B cell (primary cell): ENCODE measurements around the gene ADAMTSL2. TPM values are rescaled to one million over a fixed set of nuclear protein-coding genes. Genes with fewer than 3 reads are reported as not detected.

ENCODE experiments used
- ATAC-seq: fragments of 200-7000 bp; cut with Tn5 transposase; one replicate; pipeline ENCODE4 v1.10.0; 2021; ENCODE audit warnings: low read depth, mild to moderate bottlenecking, moderate number of reproducible peaks, moderate library complexity
- CTCF ChIA-PET: fragments of 350-600 bp; sonication (Branson Sonifier 250); formaldehyde crosslinking; loops from one replicate; lab custom pipeline; 2021; ENCODE audit warnings: antibody characterized with exemption, inconsistent platforms; lab: Charles Lee
- POLR2A ChIA-PET: fragments of 350-600 bp; sonication (Branson Sonifier 250); formaldehyde crosslinking; loops from one replicate; lab custom pipeline; 2021; ENCODE audit warnings: antibody characterized with exemption; lab: Charles Lee
- DNase-seq: peaks from one replicate; pipeline ENCODE4 v3.0.0; 2013
- H2AFZ ChIP-seq: 2 replicates; pipeline ENCODE4 v1.6.1; 2012; ENCODE audit warnings: mild to moderate bottlenecking, low read depth, low read length; ENCODE audit not compliant: insufficient read depth, poor library complexity, severe bottlenecking
- H3K27ac ChIP-seq, 2 donors: 1 replicate in 1 of 2; 2 replicates in 1 of 2; pipeline ENCODE4 v1.5.1; 2012 to 2013; ENCODE audit warnings: low read length in 2 of 2, mild to moderate bottlenecking in 2 of 2, moderate library complexity in 1 of 2
- H3K27me3 ChIP-seq, 4 experiments: fragments of 200-600 bp in 1 of 4; sonication (generic) in 1 of 4; replicated peaks in 1 of 4; 1 replicate in 2 of 4; 2 replicates in 2 of 4; pipeline versions ENCODE4 v1.6.1 to v1.7.0; 2013 to 2016; ENCODE audit warnings: low read length in 3 of 4, mild to moderate bottlenecking in 2 of 4, mixed read lengths in 1 of 4, moderate library complexity in 1 of 4; ENCODE audit not compliant: insufficient read depth in 4 of 4, control insufficient read depth in 3 of 4; ENCODE audit errors: control extremely low read depth in 1 of 4
- H3K36me3 ChIP-seq, 2 experiments: replicated peaks in 1 of 2; 1 replicate in 1 of 2; 2 replicates in 1 of 2; pipeline versions ENCODE4 v1.6.1 to v1.7.1; 2013; ENCODE audit warnings: low read length in 1 of 2; ENCODE audit not compliant: insufficient read depth in 2 of 2, control insufficient read depth in 1 of 2; ENCODE audit errors: control extremely low read depth in 1 of 2, extremely low read depth in 1 of 2
- H3K4me1 ChIP-seq, 2 donors: fragments of 200-600 bp in 1 of 2; sonication (generic) in 1 of 2; 1 replicate in 1 of 2; 2 replicates in 1 of 2; pipeline versions ENCODE4 v1.5.1 to v1.6.1; 2013 to 2017; ENCODE audit warnings: low read length in 2 of 2; ENCODE audit not compliant: control insufficient read depth in 2 of 2, insufficient read depth in 2 of 2
- H3K4me2 ChIP-seq: replicated peaks from 2 replicates; pipeline ENCODE3; 2012; ENCODE audit warnings: mild to moderate bottlenecking, low read depth, low read length; ENCODE audit not compliant: poor library complexity, severe bottlenecking
- H3K4me3 ChIP-seq, 5 experiments: fragments of 200-600 bp in 1 of 5; sonication (generic) in 1 of 5; 1 replicate in 3 of 5; 2 replicates in 2 of 5; pipeline versions ENCODE4 v1.5.1 to v1.7.0; 2011 to 2016; ENCODE audit warnings: low read length in 4 of 5, mild to moderate bottlenecking in 4 of 5, low read depth in 2 of 5, control low read depth in 1 of 5, moderate library complexity in 1 of 5; ENCODE audit not compliant: insufficient read depth in 1 of 5; ENCODE audit errors: control extremely low read depth in 1 of 5, extremely low read depth in 1 of 5
- H3K79me2 ChIP-seq: fragments of 200-600 bp; sonication (generic); one replicate; pipeline ENCODE4 v1.6.0; 2016; ENCODE audit warnings: low read length; ENCODE audit not compliant: control insufficient read depth, insufficient read depth
- H3K9ac ChIP-seq: fragments of 200-600 bp; sonication (generic); 2 replicates; pipeline ENCODE4 v1.6.1; 2017; ENCODE audit warnings: mild to moderate bottlenecking, low read length, moderate library complexity
- H3K9me3 ChIP-seq, 3 donors: one replicate each; pipeline versions ENCODE4 v1.6.1 to v1.7.1; 2013; ENCODE audit warnings: low read length in 2 of 3; ENCODE audit not compliant: control insufficient read depth in 2 of 3, insufficient read depth in 1 of 3; ENCODE audit errors: control extremely low read depth in 1 of 3
- H4K20me1 ChIP-seq: 2 replicates; pipeline ENCODE4 v1.6.0; 2012; ENCODE audit warnings: mild to moderate bottlenecking, low read length; ENCODE audit not compliant: insufficient read depth, control insufficient read depth, poor library complexity, severe bottlenecking
- H3K27ac Mint-ChIP-seq: one replicate; pipeline ENCODE4 v1.8.0; 2021; ENCODE audit warnings: mixed read lengths
- H3K27me3 Mint-ChIP-seq: one replicate; pipeline ENCODE4 v1.8.0; 2021; ENCODE audit warnings: mixed read lengths
- H3K4me1 Mint-ChIP-seq: one replicate; pipeline ENCODE4 v1.8.0; 2021; ENCODE audit warnings: mixed read lengths
- H3K4me3 Mint-ChIP-seq: one replicate; pipeline ENCODE4 v1.8.0; 2021; ENCODE audit warnings: mixed read lengths
- H3K9me3 Mint-ChIP-seq: one replicate; pipeline ENCODE4 v1.8.0; 2022; ENCODE audit warnings: mixed read lengths; ENCODE audit not compliant: insufficient read depth
- CTCF ChIP-seq: fragments of 200-600 bp; IDR thresholded peaks from one replicate; pipeline ENCODE4 v1.8.0; 2022; ENCODE audit warnings: antibody characterized with exemption, mild to moderate bottlenecking
- EZH2 ChIP-seq: IDR thresholded peaks from 2 replicates; pipeline ENCODE4 v1.6.1; 2012; ENCODE audit warnings: borderline replicate concordance, low read depth, mild to moderate bottlenecking, moderate library complexity, low read length; ENCODE audit not compliant: insufficient read depth, poor library complexity, severe bottlenecking
- WGBS: methylation state at CpG from one replicate; pipeline ENCODE4 v1.1.5; 2013; ENCODE audit warnings: missing lambda C conversion rate; ENCODE audit not compliant: insufficient coverage; 5-methylcytosine and 5-hydroxymethylcytosine counted together
- intact Hi-C: fragments of 100-400 bp; cut with micrococcal nuclease; formaldehyde crosslinking; loops from one replicate; pipeline ENCODE4 v1.10.0; 2022
- polyA plus RNA-seq: library from polyadenylated mRNA; depleted of rRNA; stranded (reverse); fragments of >200 nt; gene quantifications from 2 replicates; pipeline ENCODE4 v1.2.3, GENCODE V29; 2012
- total RNA-seq, 2 donors: library from RNA; stranded (reverse); fragments of 120-200 nt in 1 of 2; gene quantifications; 1 replicate in 1 of 2; 2 replicates in 1 of 2; pipeline versions ENCODE4 v1.2.3 to v1.2.4, GENCODE V29; 2013 to 2022

Gene ADAMTSL2
- total and polyA plus RNA-seq, 2 donors (not counting 1 experiment from before 2014, with no cell fraction given), result 0.03 TPM; not detected in 1

GRCh38 chr9:133525677-133526076, 8.8 kb upstream of the ADAMTSL2 start:
- no peaks in the 10 kb centered on the region for H3K9me3 ChIP-seq
- peaks cover 0 to 22% (median 0%) of the 10 kb centered on the region in 4 experiments for H3K27me3 ChIP-seq
- Mint-ChIP-seq H3K4me1 (no peaks in the 10 kb centered on the region), H3K9me3 (no peaks in the 10 kb centered on the region), H3K27ac (no peak overlapping the region), H3K27me3 (peaks cover 25% of the 10 kb centered on the region), H3K4me3 (no peak overlapping the region)
- H3K4me3 ChIP-seq, result no peak overlapping the region
- ChIA-PET POLR2A (no interaction called here), CTCF (no interaction called here)
- no peak overlapping the region for H3K4me2 ChIP-seq
- H3K36me3 ChIP-seq, result no peaks in the 10 kb centered on the region
- DNase-seq, result no peak
- WGBS, result 91% methylated on average over 6 of the region's 8 CpGs
- TF ChIP-seq EZH2 (no peak), CTCF (no peak)
- H3K27ac ChIP-seq, result no peak overlapping the region
- H3K79me2 ChIP-seq, result no peaks in the 10 kb centered on the region
- H2AFZ ChIP-seq, result no peak overlapping the region
- H3K4me1 ChIP-seq, result no peaks in the 10 kb centered on the region
- H3K9ac ChIP-seq, result no peak overlapping the region
- no peak for ATAC-seq
- intact Hi-C loops, result no loop called here
- no peaks in the 10 kb centered on the region for H4K20me1 ChIP-seq

- H3K9me3 Mint-ChIP-seq, result no peaks in the 10 kb centered on the region
- Histone ChIP-seq H3K4me3 (no peak overlapping the region), H3K79me2 (no peaks in the 10 kb centered on the region), H3K4me1 (no peaks in the 10 kb centered on the region), H3K4me2 (no peak overlapping the region), H4K20me1 (no peaks in the 10 kb centered on the region), H3K27ac (no peak overlapping the region), H3K36me3 (no peaks in the 10 kb centered on the region), H2AFZ (no peak overlapping the region), H3K27me3 (peaks cover 0 to 28% (median 0%) of the 10 kb centered on the region in 4 experiments), H3K9ac (no peak overlapping the region), H3K9me3 (no peaks in the 10 kb centered on the region)
- TF ChIP-seq CTCF (no peak), EZH2 (no peak)
- H3K27me3 Mint-ChIP-seq, result peaks cover 25% of the 10 kb centered on the region
- WGBS, result 55% methylated on average over 20 of the region's 21 CpGs
- intact Hi-C loops, result no loop called here
- POLR2A ChIA-PET, result no interaction called here
- no peak overlapping the region for H3K4me3 Mint-ChIP-seq
- ATAC-seq, result no peak
- H3K27ac Mint-ChIP-seq, result no peak overlapping the region
- no peaks in the 10 kb centered on the region for H3K4me1 Mint-ChIP-seq
- no peak for DNase-seq
- CTCF ChIA-PET, result no interaction called here
Measured at GRCh38 chr9:133526721-133527321, 7.7 kb upstream of the ADAMTSL2 start.
